Astrocyte (in vitro differentiated cells and primary cell): ENCODE data around the gene PREX1.

ENCODE experiments used
- EZH2 ChIP-seq: IDR thresholded peaks from 2 replicates; pipeline ENCODE4 v1.6.1; 2012; ENCODE audit warnings: mild to moderate bottlenecking, low read length, inconsistent platforms; ENCODE audit not compliant: insufficient read depth
- TF ChIP-seq, protein P1 (sequence below): IDR thresholded peaks from 2 replicates; pipeline ENCODE4 v1.5.1; 2011; ENCODE audit warnings: low read depth, mild to moderate bottlenecking, inconsistent platforms, low read length, moderate library complexity; ENCODE audit not compliant: insufficient read depth

DNA sequence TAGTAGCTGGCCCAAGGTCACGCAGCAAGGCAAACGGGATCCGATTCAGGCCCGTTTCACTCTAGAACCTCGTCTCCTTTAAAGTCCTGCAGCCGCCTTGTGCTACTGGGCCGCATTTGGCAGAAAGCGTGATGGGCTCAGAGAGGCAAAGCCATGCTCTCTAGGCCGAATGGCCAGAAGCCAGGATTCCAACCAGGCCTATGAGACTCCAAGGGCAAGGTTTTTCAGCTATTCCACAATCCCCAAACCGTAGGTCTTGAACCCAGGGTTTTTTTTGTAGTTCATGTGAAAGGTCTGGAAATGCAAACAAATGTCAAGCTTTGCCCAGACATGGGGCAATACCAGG, 174.1 kb downstream of the PREX1 start:
- TF ChIP-seq EZH2 = no peak
- TF ChIP-seq, protein P1, sequence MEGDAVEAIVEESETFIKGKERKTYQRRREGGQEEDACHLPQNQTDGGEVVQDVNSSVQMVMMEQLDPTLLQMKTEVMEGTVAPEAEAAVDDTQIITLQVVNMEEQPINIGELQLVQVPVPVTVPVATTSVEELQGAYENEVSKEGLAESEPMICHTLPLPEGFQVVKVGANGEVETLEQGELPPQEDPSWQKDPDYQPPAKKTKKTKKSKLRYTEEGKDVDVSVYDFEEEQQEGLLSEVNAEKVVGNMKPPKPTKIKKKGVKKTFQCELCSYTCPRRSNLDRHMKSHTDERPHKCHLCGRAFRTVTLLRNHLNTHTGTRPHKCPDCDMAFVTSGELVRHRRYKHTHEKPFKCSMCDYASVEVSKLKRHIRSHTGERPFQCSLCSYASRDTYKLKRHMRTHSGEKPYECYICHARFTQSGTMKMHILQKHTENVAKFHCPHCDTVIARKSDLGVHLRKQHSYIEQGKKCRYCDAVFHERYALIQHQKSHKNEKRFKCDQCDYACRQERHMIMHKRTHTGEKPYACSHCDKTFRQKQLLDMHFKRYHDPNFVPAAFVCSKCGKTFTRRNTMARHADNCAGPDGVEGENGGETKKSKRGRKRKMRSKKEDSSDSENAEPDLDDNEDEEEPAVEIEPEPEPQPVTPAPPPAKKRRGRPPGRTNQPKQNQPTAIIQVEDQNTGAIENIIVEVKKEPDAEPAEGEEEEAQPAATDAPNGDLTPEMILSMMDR = no peak
